Loucy (cell line): ENCODE measurements around the gene SFMBT2.

ENCODE experiments used
- H2AFZ ChIP-seq: fragments of 200-600 bp; sonication (generic); 2 replicates; pipeline ENCODE4 v1.6.0; 2016; ENCODE audit warnings: antibody characterized with exemption, mild to moderate bottlenecking, low read length, moderate library complexity
- H3F3A ChIP-seq: fragments of 200-600 bp; 2 replicates; pipeline ENCODE4 v1.6.0; 2016; ENCODE audit warnings: antibody characterized with exemption, low read depth, mild to moderate bottlenecking
- H3K27me3 ChIP-seq: fragments of 200-600 bp; sonication (generic); 2 replicates; pipeline ENCODE4 v1.6.1; 2014; ENCODE audit warnings: low read length, mild to moderate bottlenecking; ENCODE audit not compliant: insufficient read depth, poor library complexity, severe bottlenecking
- H3K36me3 ChIP-seq: fragments of 200-600 bp; sonication (generic); 2 replicates; pipeline ENCODE4 v1.6.1; 2016; ENCODE audit warnings: low read length; ENCODE audit not compliant: insufficient read depth
- H3K4me1 ChIP-seq: fragments of 200-600 bp; sonication (generic); 2 replicates; pipeline ENCODE4 v1.5.1; 2014; ENCODE audit warnings: low read length, mild to moderate bottlenecking; ENCODE audit not compliant: insufficient read depth, poor library complexity, severe bottlenecking
- H3K4me2 ChIP-seq: fragments of 200-600 bp; sonication (generic); 2 replicates; pipeline ENCODE4 v1.6.0; 2014; ENCODE audit warnings: antibody characterized with exemption, low read length, low read depth, mild to moderate bottlenecking; ENCODE audit not compliant: poor library complexity, severe bottlenecking
- H3K4me3 ChIP-seq: fragments of 200-600 bp; sonication (generic); 2 replicates; pipeline ENCODE4 v1.5.1; 2014; ENCODE audit warnings: low read length, mild to moderate bottlenecking, mixed read lengths; ENCODE audit not compliant: poor library complexity, severe bottlenecking
- H3K79me2 ChIP-seq: fragments of 200-600 bp; sonication (generic); 2 replicates; pipeline ENCODE4 v1.6.1; 2014; ENCODE audit warnings: low read length; ENCODE audit not compliant: insufficient read depth
- H3K9ac ChIP-seq: fragments of 200-600 bp; sonication (generic); 2 replicates; pipeline ENCODE4 v1.6.0; 2014; ENCODE audit warnings: mild to moderate bottlenecking, low read depth, low read length, moderate library complexity; ENCODE audit not compliant: poor library complexity, severe bottlenecking
- H3K9me2 ChIP-seq: fragments of 200-600 bp; sonication (generic); replicated peaks from 2 replicates; pipeline ENCODE4 v1.6.1; 2016; ENCODE audit warnings: low read depth, low read length, mixed read lengths
- H3K9me3 ChIP-seq: fragments of 200-600 bp; sonication (generic); 2 replicates; pipeline ENCODE4 v1.6.1; 2014; ENCODE audit warnings: mild to moderate bottlenecking, antibody characterized with exemption, low read length, low read depth; ENCODE audit not compliant: insufficient read depth
- H4K20me1 ChIP-seq: fragments of 200-600 bp; sonication (generic); 2 replicates; pipeline ENCODE4 v1.6.0; 2014; ENCODE audit warnings: antibody characterized with exemption, low read length, mild to moderate bottlenecking; ENCODE audit not compliant: insufficient read depth, poor library complexity, severe bottlenecking
- EZH2phosphoT487 ChIP-seq: fragments of 200-600 bp; IDR thresholded peaks from 2 replicates; pipeline ENCODE4 v1.6.1; 2018; ENCODE audit warnings: antibody characterized with exemption, mild to moderate bottlenecking, moderate library complexity, borderline replicate concordance
- TF ChIP-seq, protein P1 (sequence below): fragments of 200-600 bp; sonication (generic); conservative IDR thresholded peaks from 2 replicates; pipeline ENCODE4 v1.5.1; 2014; ENCODE audit warnings: mild to moderate bottlenecking, antibody characterized with exemption, low read length

Gene SFMBT2

DNA sequence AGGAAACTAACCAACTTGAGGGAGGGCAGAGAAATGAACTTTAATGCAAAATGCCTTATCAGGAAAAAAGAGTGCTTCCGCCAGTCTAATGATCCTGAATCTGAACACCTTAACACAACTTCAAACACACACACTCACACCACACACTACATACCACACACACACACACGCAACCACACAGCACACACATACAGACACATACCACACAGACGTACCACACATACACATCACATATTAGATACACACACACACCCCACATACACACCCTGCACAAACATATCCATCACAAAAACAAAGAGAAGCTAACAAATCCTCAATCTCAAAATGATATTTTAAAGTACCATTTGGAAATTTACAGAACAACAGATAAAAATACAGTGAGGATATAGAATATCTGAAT lies 175.5 kb downstream of the SFMBT2 start:
- Histone ChIP-seq H2AFZ (no peak overlapping the region), H3K27me3 (no peaks in the 10 kb centered on the region), H3K79me2 (peaks cover 5% of the 10 kb centered on the region; the same call in 1 of the 2 replicates), H3K9me2 (no peaks in the 10 kb centered on the region), H3K9me3 (0 out of 2 replicates have a peak, but pooled peaks cover 9% of the 10 kb centered on the region), H3K4me2 (no peak overlapping the region), H3K9ac (no peak overlapping the region), H3K4me3 (no peak overlapping the region), H3F3A (0 out of 2 replicates have a peak, but pooled peaks cover 5% of the 10 kb centered on the region), H3K4me1 (peaks cover 51% of the 10 kb centered on the region), H4K20me1 (peaks cover 6% of the 10 kb centered on the region), H3K36me3 (peaks cover 13% of the 10 kb centered on the region; the same call in 1 of the 2 replicates)
- TF ChIP-seq, protein P1, sequence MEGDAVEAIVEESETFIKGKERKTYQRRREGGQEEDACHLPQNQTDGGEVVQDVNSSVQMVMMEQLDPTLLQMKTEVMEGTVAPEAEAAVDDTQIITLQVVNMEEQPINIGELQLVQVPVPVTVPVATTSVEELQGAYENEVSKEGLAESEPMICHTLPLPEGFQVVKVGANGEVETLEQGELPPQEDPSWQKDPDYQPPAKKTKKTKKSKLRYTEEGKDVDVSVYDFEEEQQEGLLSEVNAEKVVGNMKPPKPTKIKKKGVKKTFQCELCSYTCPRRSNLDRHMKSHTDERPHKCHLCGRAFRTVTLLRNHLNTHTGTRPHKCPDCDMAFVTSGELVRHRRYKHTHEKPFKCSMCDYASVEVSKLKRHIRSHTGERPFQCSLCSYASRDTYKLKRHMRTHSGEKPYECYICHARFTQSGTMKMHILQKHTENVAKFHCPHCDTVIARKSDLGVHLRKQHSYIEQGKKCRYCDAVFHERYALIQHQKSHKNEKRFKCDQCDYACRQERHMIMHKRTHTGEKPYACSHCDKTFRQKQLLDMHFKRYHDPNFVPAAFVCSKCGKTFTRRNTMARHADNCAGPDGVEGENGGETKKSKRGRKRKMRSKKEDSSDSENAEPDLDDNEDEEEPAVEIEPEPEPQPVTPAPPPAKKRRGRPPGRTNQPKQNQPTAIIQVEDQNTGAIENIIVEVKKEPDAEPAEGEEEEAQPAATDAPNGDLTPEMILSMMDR: no peak
- no peak for TF ChIP-seq EZH2phosphoT487

DNA sequence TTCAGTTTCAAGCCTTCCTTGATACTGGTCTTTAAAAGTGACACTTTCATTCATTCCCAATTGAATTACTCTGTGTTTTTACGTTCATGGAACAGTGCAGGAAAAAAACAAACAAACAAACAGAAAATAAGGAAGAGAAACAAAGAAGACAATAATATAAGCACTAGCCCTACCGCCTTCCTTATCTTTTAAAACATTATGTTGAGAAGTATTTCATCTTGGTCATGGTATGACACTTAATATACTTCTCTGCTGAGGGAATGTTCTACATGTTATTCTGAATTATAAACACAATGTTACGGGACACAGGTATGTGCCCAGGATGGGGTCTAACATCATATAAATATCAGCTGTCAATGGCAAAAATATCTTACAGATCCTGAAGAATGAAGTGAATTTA lies 176.7 kb downstream of the SFMBT2 start:
- H3K36me3 ChIP-seq: peaks cover 10% of the 10 kb centered on the region; the same call in 1 of the 2 replicates
- H3K79me2 ChIP-seq: peaks cover 5% of the 10 kb centered on the region; the same call in 1 of the 2 replicates
- peaks cover 40% of the 10 kb centered on the region for H3K4me1 ChIP-seq
- no peak overlapping the region for H2AFZ ChIP-seq
- 0 out of 2 replicates have a peak, but pooled peaks cover 9% of the 10 kb centered on the region for H3K9me3 ChIP-seq
- H4K20me1 ChIP-seq: no peaks in the 10 kb centered on the region
- H3K4me2 ChIP-seq: no peak overlapping the region
- no peak overlapping the region for H3K9ac ChIP-seq
- no peak overlapping the region for H3K4me3 ChIP-seq
- no peaks in the 10 kb centered on the region for H3K27me3 ChIP-seq
- H3F3A ChIP-seq: no peaks in the 10 kb centered on the region
- TF ChIP-seq, protein P1: no peak
- no peak for TF ChIP-seq EZH2phosphoT487
- H3K9me2 ChIP-seq: no peaks in the 10 kb centered on the region

DNA sequence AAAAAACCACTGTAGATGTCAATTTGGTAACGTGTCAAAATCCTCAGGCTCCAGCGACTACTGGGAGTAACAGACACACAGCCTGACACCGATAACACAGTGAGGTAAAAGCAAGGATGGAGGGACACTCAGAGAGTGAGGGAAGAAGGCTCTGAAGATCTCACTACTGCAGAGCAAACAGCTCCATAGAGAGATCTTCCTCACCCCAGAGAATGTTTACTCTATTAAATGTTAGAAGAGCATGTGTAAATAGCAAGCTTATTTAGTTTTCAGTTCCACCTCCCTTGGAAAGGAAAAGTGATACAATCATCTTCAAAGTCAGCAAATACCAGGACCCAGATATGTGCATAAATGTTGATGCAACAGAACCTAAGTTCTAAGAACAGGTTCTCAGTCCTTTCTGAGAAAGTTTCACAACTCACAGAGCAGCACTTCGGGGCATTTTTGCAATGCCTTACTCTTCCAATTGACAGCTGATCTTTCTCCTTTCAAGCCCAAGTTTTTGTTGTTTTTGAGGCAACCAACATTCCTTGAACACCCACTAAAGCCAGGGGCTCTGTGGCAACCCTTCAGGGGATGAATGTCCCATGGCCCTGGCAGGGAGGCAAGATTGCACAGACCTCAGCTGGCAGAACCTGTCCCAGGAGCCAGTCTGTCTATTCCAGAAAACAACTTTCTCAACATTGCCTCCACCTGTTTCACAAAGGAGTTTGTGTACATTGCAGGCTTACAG lies 177.4 kb downstream of the SFMBT2 start:
- peak overlapping the region; percentile 45 for H3K4me2 ChIP-seq
- no peaks in the 10 kb centered on the region for H3K9me2 ChIP-seq
- no peak overlapping the region for H2AFZ ChIP-seq
- H3K9ac ChIP-seq: peak overlapping the region; percentile 14
- H3K27me3 ChIP-seq: no peaks in the 10 kb centered on the region
- H3K4me1 ChIP-seq: peaks cover 33% of the 10 kb centered on the region
- TF ChIP-seq EZH2phosphoT487: no peak
- TF ChIP-seq, protein P1: no peak
- H3K4me3 ChIP-seq: no peak overlapping the region
- H3F3A ChIP-seq: no peaks in the 10 kb centered on the region
- H3K9me3 ChIP-seq: 0 out of 2 replicates have a peak, but pooled peaks cover 9% of the 10 kb centered on the region
- H3K36me3 ChIP-seq: peaks cover 10% of the 10 kb centered on the region; the same call in 1 of the 2 replicates
- H4K20me1 ChIP-seq: no peaks in the 10 kb centered on the region
- peaks cover 5% of the 10 kb centered on the region; the same call in 1 of the 2 replicates for H3K79me2 ChIP-seq
